Right atrium auricular region (tissue), 2 donors: Measurements from ENCODE around the gene KRT76. TPM values are rescaled to one million over a fixed set of nuclear protein-coding genes. Genes with fewer than 3 reads are reported as not detected.

Source experiments
- DNase-seq: peaks from one replicate; pipeline ENCODE4 v3.0.0-alpha.2; 2019; ENCODE audit warnings: low spot score
- H3K27ac ChIP-seq, 2 donors: fragments of 200-600 bp; sonication (generic); 1 replicate in 1 of 2; 2 replicates in 1 of 2; pipeline ENCODE4 v1.5.1; 2016 to 2019
- H3K27me3 ChIP-seq, 2 donors: fragments of 200-600 bp; sonication (generic); one replicate each; pipeline versions ENCODE4 v1.5.1 to v1.6.0; 2017 to 2019
- H3K36me3 ChIP-seq: fragments of 200-600 bp; sonication (generic); one replicate; pipeline ENCODE4 v1.5.1; 2016
- H3K4me1 ChIP-seq, 2 donors: fragments of 200-600 bp; sonication (generic); one replicate each; pipeline versions ENCODE4 v1.5.1 to v1.6.0; 2017 to 2019
- H3K4me3 ChIP-seq, 2 donors: fragments of 200-600 bp; sonication (generic); 1 replicate in 1 of 2; 2 replicates in 1 of 2; pipeline ENCODE4 v1.5.1; 2017 to 2019; ENCODE audit warnings: mild to moderate bottlenecking in 1 of 2, moderate library complexity in 1 of 2
- H3K9me3 ChIP-seq, 2 donors: fragments of 200-600 bp; sonication (generic); one replicate each; pipeline ENCODE4 v1.5.1; 2019
- total RNA-seq, 2 donors: library from RNA; depleted of rRNA; stranded (reverse); fragments of >200 nt; gene quantifications; one replicate each; pipeline ENCODE4 v1.1.0, GENCODE V29; 2016
- TF ChIP-seq, protein P1 (sequence below), 2 donors: fragments of 200-600 bp; sonication (generic); IDR thresholded peaks; one replicate each; pipeline ENCODE4 v1.5.1; 2019; ENCODE audit warnings: antibody characterized with exemption in 2 of 2

KRT76 gene
- total RNA-seq, 2 donors from 2014 or later, result not detected

DNA sequence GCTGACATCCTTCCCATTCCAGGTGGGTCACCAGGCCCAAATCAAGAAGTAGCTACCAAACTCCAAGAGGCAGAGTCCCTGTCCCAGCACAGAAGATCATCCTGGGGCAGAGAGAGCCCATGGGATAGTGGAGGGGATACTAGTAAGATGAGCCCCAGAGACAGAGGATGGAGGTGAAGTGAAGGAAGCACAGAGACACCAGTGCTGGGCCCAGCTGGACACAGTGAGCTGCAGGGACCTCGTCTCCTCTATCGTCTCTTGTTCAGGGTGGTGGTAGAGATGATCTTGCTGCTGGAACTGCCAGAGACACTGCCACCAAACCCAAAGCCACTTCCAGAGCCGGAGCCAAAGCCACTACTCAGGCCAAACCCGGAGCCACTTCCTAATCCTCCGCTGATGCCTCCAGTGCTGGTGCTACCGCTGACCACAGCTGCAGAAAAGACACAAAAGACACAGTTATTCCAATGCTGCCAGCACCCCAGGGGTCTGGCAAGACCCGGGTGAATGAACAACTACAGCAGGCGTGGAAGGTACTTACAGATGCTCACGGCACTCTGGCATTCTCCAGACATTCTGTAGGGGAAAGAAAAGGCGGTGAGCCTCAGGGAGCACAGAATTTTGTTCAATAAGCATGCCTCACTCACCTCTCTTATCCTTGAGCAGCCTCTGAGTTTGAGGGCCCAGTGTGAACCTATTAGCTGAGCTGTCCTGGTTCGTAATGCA is 29.8 kb upstream of the KRT76 start:
- Histone ChIP-seq H3K36me3 (no peaks in the 10 kb centered on the region), H3K4me3 (no peak overlapping the region), H3K27ac (no peak overlapping the region), H3K9me3 (no peaks in the 10 kb centered on the region), H3K4me1 (no peaks in the 10 kb centered on the region), H3K27me3 (no peaks in the 10 kb centered on the region)
- TF ChIP-seq, protein P1, sequence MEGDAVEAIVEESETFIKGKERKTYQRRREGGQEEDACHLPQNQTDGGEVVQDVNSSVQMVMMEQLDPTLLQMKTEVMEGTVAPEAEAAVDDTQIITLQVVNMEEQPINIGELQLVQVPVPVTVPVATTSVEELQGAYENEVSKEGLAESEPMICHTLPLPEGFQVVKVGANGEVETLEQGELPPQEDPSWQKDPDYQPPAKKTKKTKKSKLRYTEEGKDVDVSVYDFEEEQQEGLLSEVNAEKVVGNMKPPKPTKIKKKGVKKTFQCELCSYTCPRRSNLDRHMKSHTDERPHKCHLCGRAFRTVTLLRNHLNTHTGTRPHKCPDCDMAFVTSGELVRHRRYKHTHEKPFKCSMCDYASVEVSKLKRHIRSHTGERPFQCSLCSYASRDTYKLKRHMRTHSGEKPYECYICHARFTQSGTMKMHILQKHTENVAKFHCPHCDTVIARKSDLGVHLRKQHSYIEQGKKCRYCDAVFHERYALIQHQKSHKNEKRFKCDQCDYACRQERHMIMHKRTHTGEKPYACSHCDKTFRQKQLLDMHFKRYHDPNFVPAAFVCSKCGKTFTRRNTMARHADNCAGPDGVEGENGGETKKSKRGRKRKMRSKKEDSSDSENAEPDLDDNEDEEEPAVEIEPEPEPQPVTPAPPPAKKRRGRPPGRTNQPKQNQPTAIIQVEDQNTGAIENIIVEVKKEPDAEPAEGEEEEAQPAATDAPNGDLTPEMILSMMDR (IDR thresholded peaks at IDR 0.05), result no peak
- no peak for DNase-seq

DNA sequence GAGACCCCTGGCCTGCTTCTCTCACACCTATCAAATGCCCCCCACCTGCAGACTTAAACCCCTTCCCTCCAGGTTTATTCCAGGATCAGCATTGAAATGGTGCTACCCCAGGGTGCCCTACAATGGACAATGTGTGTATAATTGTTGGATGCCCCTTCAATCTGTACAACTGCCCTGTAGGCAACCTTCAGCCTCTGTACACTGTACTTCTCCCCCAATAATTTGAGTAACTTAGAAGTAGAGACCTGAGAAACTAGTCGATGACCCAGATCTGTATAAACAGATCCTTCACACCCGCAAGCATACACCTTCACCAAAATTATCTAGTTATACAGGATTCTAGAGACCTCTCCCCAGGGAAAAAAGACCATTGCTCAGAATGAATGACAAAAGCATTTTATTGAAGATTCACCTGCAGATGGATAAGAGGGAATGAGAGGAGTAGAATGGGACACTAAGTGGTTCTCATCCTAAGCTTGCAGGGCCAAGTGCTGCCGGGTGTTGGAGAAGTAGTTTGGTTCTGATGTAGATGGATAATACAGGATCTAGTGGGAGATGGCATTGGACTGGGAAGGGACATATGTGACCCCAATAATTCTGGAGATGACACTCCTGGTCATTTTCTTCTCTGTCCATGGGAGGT is 29.1 kb upstream of the KRT76 start:
- H3K36me3 ChIP-seq, result no peaks in the 10 kb centered on the region
- H3K4me3 ChIP-seq, result no peak overlapping the region
- TF ChIP-seq, protein P1 (IDR thresholded peaks at IDR 0.05), result no peak

DNA sequence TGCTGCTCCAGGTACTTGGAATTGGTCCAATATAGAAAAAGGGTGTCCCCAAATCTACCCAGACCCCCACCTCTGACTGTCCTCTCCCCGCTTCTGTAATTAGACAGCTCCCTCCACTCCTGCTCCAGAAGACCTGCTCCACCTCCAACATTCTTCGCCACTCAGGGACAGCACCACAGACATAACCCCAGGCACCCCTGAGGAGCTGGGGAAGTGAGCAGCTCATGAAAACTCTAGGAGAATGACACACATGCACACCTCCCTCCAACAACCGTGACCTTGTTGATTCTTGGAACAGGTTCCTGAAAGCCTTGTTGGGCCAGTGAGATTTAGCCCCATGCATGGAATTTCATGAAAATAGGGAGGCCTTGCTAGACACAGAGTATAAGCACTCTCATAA is 28.6 kb upstream of the KRT76 start:
- no peaks in the 10 kb centered on the region for H3K9me3 ChIP-seq
- no peaks in the 10 kb centered on the region for H3K36me3 ChIP-seq
- TF ChIP-seq, protein P1 (IDR thresholded peaks at IDR 0.05), result no peak
- no peak for DNase-seq
- no peaks in the 10 kb centered on the region for H3K27me3 ChIP-seq
- H3K27ac ChIP-seq, result no peak overlapping the region
- H3K4me3 ChIP-seq, result no peak overlapping the region
- no peaks in the 10 kb centered on the region for H3K4me1 ChIP-seq

More for the DNA sequence above, 29.1 kb upstream of the KRT76 start:
- Histone ChIP-seq H3K9me3 (no peaks in the 10 kb centered on the region), H3K4me1 (no peaks in the 10 kb centered on the region), H3K27ac (no peak overlapping the region), H3K27me3 (no peaks in the 10 kb centered on the region)
- no peak for DNase-seq

DNA sequence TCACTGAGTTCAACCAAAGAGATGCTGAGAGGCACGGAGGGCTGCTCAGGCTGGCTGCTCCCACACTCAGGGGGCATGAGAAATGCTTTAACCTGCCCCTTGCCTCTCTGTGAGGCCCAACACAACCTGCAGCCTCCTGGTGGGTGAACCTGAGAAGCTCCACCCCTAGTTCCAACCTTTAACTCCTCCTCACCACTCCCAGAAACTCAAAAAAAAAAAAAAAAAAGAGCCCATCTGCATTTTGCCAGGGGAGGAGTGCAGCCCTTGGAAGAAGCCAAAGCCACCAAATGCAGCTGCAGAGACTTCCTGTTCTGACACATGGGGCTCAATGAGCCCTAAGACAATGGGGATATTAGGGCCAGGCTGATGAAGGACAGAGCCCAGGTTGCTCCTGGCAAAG is 27.9 kb upstream of the KRT76 start:
- TF ChIP-seq, protein P1 (IDR thresholded peaks at IDR 0.05), result no peak
- no peaks in the 10 kb centered on the region for H3K27me3 ChIP-seq
- no peaks in the 10 kb centered on the region for H3K36me3 ChIP-seq
- no peak overlapping the region for H3K4me3 ChIP-seq
- H3K4me1 ChIP-seq, result no peaks in the 10 kb centered on the region
- H3K27ac ChIP-seq, result no peak overlapping the region
- DNase-seq, result no peak
- no peaks in the 10 kb centered on the region for H3K9me3 ChIP-seq

DNA sequence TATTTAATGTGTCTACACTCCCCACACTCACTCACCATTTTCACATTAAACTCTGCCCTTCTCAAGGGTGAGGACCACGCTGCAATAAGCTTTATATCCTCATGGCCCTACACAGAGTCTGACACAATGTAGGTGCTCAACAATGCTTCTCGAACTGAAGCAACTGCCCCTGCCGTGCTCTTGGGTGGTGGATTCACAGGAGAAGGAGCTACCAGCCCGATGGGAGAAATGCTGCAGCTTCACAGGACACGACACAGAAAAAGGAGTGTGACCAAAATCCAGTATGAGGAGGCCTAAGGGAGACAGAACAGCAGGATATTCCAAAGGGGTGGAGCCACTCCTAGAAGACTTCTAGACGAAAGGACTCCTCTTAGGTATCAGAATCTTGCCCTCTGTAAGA is 25.3 kb upstream of the KRT76 start:
- TF ChIP-seq, protein P1 (IDR thresholded peaks at IDR 0.05), result no peak
- no peak for DNase-seq

More for the DNA sequence above, 25.3 kb upstream of the KRT76 start:
- Histone ChIP-seq H3K9me3 (no peaks in the 10 kb centered on the region), H3K27ac (no peak overlapping the region), H3K36me3 (no peaks in the 10 kb centered on the region), H3K4me3 (no peak overlapping the region), H3K27me3 (no peaks in the 10 kb centered on the region), H3K4me1 (no peaks in the 10 kb centered on the region)
